ENCODE data around the gene VPS26A.

VPS26A gene

GRCh38 chr10:69179743-69180524, 56.0 kb downstream of the VPS26A start, which contains the start of gene SUPV3L1:
Gene SUPV3L1, plus strand, starts transcription at chr10:69180234. Its CDS starts 58 bp downstream, at chr10:69180292.
- peak; percentile 86 for DNase-seq

DNA sequence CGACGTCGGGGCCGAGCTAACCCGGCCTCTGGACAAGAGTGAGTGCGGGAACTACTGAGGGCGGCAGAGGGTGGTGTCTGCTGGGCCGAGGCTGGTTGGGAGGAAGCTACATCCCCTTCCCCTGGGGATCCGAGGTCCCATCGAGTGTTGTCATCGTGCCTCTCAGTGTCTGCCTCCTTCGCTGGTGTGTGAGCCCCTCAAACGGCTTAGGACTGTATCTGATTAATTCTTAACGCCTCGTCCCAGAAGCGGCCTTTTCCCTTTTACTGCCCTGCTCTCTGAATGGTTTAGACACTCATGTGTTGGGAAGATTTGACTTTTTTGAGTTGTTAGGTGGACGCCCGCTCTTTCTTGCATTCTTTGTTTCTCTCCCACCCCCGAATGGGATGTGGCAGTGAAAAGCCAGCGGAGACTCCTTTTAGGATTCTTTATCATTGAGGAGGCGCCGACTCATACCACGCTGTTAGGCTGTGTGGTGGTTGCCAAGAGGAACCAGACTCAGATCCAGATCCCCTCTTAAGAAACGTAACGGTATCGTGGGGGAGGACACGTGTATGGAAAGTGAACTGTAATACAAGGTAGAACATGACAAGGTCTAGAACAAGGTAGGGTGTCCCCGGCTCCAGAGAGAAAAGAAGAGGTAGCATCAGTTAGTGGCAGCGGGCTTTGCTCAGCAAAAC, 56.7 kb downstream of the VPS26A start:
- no peak for DNase-seq

DNA sequence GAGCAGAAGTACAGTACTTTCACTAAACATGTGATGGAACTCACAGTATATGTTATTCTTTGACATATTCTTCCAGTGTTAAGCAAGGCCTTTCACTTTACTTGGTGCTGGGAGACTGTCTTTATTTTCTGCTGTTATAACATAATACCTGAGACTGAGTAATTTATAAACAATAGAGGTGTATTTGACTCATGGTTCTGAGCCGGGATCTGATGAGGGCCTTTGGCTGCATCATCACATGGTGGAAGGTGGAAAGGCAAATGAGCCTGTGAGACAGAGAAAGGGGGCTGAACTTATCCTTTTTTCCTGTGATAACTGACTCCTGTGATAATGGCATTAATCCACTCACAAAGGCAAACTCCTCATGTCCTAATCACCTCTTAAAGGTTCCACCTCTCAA, 57.5 kb downstream of the VPS26A start:
- no peak for DNase-seq

DNA sequence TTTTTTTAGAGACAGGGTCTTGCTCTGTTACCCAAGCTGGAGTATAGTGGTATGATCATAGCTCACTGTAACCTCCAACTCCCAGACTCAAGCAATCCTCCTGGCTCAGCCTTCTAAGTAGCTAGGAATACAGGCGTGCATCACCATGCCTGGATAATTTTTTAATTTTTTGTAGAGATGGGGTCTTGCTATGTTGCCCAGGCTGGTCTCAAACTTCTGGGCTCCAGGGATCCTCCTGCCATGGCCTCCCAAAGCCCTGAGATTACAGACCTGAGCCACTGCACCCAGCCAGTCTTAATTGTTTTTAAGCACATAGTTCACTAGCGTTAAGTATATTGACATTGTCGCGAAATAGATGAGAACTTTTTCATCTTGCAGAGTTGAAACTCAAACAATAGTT, 58.0 kb downstream of the VPS26A start:
- DNase-seq = no peak

DNA sequence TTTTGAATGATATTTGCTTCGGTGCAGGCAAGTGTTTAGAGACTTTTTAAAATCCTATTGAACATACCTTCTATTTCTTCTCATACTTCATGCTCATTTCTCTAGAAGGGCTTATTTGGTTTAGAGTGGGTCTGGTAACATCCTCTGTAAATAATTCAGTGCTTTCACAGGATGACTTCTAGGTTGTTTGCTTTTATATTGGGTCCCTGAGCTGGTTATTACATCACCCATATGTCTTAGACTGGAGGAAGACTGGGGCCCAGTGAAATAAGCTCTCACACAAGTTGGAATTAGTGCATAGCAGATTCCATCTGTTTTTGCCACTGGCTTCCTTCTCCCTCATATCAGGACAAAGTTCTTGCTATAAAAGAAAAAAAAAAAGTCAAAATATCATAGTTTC, 62.5 kb downstream of the VPS26A start:
- DNase-seq = no peak

DNA sequence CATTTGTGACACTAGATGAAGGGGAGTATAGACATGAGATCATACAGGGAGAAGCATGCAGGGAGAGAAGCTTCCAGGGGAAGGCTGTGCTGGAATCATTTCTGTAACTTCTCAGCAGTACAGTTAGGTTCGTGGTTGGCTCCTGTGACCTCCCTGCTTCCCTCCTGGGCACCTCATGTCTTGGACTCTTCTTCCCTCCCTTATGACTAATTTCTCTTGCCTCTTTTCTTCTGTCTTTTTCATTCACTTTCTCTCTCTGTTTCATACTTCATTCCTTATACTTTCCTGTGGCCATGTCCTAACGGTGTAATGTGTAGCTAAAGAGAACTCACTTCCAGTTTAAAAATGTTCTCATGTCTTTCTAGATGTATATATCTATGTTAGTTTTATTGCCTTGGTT, 77.1 kb downstream of the VPS26A start:
- no peak for DNase-seq

DNA sequence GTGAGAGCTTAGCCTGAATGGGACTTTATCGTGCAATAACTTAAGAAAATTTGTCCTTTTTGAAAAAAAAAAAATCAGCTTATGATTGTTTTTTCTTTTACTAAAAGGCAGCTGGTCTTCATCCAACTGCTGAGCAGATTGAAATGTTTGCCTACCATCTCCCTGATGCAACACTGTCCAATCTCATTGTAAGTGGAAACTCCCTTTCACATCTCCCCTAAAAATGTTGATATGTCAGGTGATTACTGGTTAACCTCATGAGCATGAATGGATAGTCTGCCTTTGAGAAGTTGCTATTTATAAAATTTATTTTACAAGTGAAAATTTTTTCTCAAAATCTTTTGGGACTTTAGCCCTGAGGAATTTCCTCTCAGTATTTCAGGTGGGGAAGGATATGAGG, 78.4 kb downstream of the VPS26A start:
- DNase-seq = no peak

DNA sequence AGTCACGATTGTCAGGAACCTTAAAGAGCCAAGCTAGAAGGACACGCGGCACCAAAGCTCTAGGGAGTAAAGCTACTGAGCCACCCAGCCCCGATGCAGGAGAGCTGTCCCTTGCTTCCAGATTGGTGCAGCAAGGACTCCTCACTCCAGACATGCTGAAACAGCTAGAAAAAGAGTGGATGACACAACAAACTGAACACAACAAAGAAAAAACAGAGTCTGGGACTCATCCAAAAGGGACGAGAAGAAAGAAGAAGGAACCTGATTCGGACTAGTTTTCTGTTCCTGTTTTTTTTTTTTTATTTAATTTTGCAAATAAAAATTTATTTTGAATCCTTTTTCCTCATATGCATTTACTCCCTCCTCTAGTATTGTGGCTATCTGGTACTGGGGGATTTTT, 84.8 kb downstream of the VPS26A start:
- DNase-seq = no peak

- DNase-seq = no peak
Measured at GRCh38 chr10:69209787-69210484, 86.0 kb downstream of the VPS26A start.

DNA sequence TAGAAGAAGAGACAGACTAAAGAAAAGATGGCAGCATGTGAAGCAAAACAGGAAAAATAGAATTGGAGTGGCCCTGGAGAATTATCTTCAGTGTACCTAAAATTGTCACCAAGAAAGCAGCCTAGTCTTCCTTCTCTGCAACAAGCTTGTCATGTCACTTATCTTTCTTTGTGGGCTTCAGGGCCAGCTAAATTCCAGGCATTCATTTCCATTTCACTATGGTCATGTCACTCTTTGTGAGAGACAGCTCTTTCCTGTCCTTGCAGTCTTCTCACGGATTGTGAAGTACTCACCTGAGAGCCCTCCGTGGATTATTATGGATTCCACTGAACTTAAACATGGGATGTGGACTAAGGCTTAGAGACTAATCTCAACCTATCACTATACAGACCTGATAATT, 87.1 kb downstream of the VPS26A start:
- DNase-seq = no peak

GRCh38 chr10:69211524-69211923, 87.5 kb downstream of the VPS26A start:
- no peak for DNase-seq

GRCh38 chr10:69213591-69214311, 89.8 kb downstream of the VPS26A start:
- no peak for DNase-seq

DNA sequence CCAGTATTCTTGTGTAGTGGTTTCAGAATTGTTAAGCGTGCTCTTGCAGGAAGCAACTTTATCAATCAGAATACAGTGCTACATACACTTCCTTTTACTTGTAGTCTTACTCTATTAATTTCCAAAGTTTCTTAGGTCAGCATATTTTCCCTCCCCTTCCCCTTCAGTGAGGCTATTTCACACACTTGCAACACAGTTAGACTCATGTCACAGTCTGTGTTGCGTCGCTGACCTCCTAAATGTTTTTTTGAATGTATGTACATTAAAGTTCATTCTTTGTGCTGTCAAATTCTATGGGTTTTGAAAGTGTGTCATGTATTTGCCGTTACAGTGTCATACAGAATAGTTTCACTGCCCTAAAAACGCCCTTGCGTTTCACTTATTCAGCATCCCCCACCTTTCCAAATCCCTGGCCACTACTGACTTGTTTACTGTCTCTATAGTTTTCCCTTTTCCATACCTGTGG, 90.7 kb downstream of the VPS26A start:
- DNase-seq = no peak

GRCh38 chr10:69215405-69216171, 91.6 kb downstream of the VPS26A start:
- DNase-seq = no peak

- DNase-seq = no peak
Measured at GRCh38 chr10:69216577-69217118, 92.7 kb downstream of the VPS26A start.

DNA sequence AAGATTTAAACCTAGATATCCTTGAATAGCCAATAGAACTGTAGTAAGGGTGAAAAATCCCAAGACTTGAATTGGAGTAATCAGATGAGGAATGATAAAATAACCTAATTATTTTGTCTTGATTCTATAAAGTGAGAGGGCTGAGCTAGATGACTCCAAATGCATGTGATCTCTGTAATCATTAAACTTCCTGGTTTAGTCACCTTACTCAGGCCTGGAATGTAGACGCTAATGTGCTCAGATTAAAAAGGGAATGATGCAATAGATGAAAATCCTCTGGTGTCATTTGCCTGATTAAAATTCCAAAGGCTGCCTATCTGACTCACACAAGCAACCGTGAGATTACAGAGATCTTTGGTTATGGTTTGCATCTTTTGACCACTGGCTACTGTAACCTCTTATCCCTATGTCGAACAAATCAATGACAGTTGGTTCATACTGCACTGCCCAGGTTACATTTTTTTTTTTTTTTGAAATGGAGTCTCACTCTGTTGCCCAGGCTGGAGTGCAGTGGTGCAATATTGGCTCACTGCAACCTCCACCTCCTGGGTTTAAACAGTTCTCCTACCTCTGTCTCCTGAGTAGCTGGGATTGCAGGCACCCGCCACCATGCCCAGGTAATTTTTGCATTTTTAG, 93.3 kb downstream of the VPS26A start:
- no peak for DNase-seq

DNA sequence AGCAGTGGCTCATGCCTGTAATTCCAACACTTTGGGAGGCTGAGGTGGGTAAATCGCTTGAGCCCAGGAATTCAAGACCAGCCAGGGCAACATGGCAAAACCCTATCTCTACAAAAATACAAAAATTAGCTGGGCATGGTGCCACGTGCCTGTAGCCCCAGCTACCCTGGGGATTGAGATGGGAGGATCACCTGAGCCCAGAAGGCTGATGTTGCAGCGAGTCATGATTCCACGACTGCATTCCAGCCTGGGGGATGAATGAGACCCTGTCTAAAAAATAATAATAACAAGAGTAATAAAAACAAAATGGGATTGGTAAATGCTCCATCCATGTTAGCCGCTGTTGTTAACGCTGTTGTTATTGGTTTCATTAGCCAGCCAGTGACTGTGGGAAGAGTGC, 94.9 kb downstream of the VPS26A start:
- DNase-seq = no peak

DNA sequence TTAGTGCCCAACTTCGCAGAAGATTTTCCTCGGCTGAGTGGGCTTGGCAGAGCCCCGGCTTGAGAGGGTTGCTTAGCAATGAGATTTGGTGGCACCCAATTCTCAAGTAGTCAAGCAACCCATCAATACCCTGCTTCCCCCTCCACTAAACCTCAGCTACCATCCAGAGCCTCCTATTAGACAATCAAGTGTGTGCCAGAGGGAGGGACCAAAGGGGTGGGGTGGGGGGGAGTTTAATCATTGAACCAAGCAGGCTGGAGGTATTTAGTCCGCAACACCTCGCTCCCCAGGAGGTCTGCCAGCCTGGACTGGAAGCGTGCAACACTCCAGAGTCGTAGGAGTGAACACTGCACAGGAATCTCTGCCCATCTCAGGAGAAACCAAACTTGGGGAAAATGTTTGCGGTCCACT, 96.1 kb downstream of the VPS26A start, which contains the start of gene HKDC1:
HKDC1 (plus strand) TSS at position 292 of the 411 bp plus-strand sequence; CDS start at position 396, 104 bp downstream.
- DNase-seq = no peak

- no peak for DNase-seq
Measured at GRCh38 chr10:69220507-69220906, 96.5 kb downstream of the VPS26A start.
